Loucy (cell line): ENCODE results near the gene HSBP1L1.

Source experiments
- H2AFZ ChIP-seq: fragments of 200-600 bp; sonication (generic); 2 replicates; pipeline ENCODE4 v1.6.0; 2016; ENCODE audit warnings: antibody characterized with exemption, mild to moderate bottlenecking, low read length, moderate library complexity
- H3F3A ChIP-seq: fragments of 200-600 bp; 2 replicates; pipeline ENCODE4 v1.6.0; 2016; ENCODE audit warnings: antibody characterized with exemption, low read depth, mild to moderate bottlenecking
- H3K27me3 ChIP-seq: fragments of 200-600 bp; sonication (generic); 2 replicates; pipeline ENCODE4 v1.6.1; 2014; ENCODE audit warnings: low read length, mild to moderate bottlenecking; ENCODE audit not compliant: insufficient read depth, poor library complexity, severe bottlenecking
- H3K36me3 ChIP-seq: fragments of 200-600 bp; sonication (generic); 2 replicates; pipeline ENCODE4 v1.6.1; 2016; ENCODE audit warnings: low read length; ENCODE audit not compliant: insufficient read depth
- H3K4me1 ChIP-seq: fragments of 200-600 bp; sonication (generic); 2 replicates; pipeline ENCODE4 v1.5.1; 2014; ENCODE audit warnings: low read length, mild to moderate bottlenecking; ENCODE audit not compliant: insufficient read depth, poor library complexity, severe bottlenecking
- H3K4me2 ChIP-seq: fragments of 200-600 bp; sonication (generic); 2 replicates; pipeline ENCODE4 v1.6.0; 2014; ENCODE audit warnings: antibody characterized with exemption, low read length, low read depth, mild to moderate bottlenecking; ENCODE audit not compliant: poor library complexity, severe bottlenecking
- H3K4me3 ChIP-seq: fragments of 200-600 bp; sonication (generic); 2 replicates; pipeline ENCODE4 v1.5.1; 2014; ENCODE audit warnings: low read length, mild to moderate bottlenecking, mixed read lengths; ENCODE audit not compliant: poor library complexity, severe bottlenecking
- H3K79me2 ChIP-seq: fragments of 200-600 bp; sonication (generic); 2 replicates; pipeline ENCODE4 v1.6.1; 2014; ENCODE audit warnings: low read length; ENCODE audit not compliant: insufficient read depth
- H3K9ac ChIP-seq: fragments of 200-600 bp; sonication (generic); 2 replicates; pipeline ENCODE4 v1.6.0; 2014; ENCODE audit warnings: mild to moderate bottlenecking, low read depth, low read length, moderate library complexity; ENCODE audit not compliant: poor library complexity, severe bottlenecking
- H3K9me2 ChIP-seq: fragments of 200-600 bp; sonication (generic); replicated peaks from 2 replicates; pipeline ENCODE4 v1.6.1; 2016; ENCODE audit warnings: low read depth, low read length, mixed read lengths
- H3K9me3 ChIP-seq: fragments of 200-600 bp; sonication (generic); 2 replicates; pipeline ENCODE4 v1.6.1; 2014; ENCODE audit warnings: mild to moderate bottlenecking, antibody characterized with exemption, low read length, low read depth; ENCODE audit not compliant: insufficient read depth
- H4K20me1 ChIP-seq: fragments of 200-600 bp; sonication (generic); 2 replicates; pipeline ENCODE4 v1.6.0; 2014; ENCODE audit warnings: antibody characterized with exemption, low read length, mild to moderate bottlenecking; ENCODE audit not compliant: insufficient read depth, poor library complexity, severe bottlenecking
- CTCF ChIP-seq: fragments of 200-600 bp; sonication (generic); conservative IDR thresholded peaks from 2 replicates; pipeline ENCODE4 v1.5.1; 2014; ENCODE audit warnings: mild to moderate bottlenecking, antibody characterized with exemption, low read length
- EZH2phosphoT487 ChIP-seq: fragments of 200-600 bp; IDR thresholded peaks from 2 replicates; pipeline ENCODE4 v1.6.1; 2018; ENCODE audit warnings: antibody characterized with exemption, mild to moderate bottlenecking, moderate library complexity, borderline replicate concordance

HSBP1L1 gene

GRCh38 chr18:79943608-79944125 lies 20.8 kb upstream of the HSBP1L1 start:
- H3K9me2 ChIP-seq = no peaks in the 10 kb centered on the region
- H3K9me3 ChIP-seq = no peaks in the 10 kb centered on the region
- TF ChIP-seq CTCF (no peak), EZH2phosphoT487 (no peak)
- H3K4me2 ChIP-seq = peak overlapping the region; percentile 54
- H3F3A ChIP-seq = no peaks in the 10 kb centered on the region
- peaks cover 51% of the 10 kb centered on the region for H3K79me2 ChIP-seq
- H3K4me1 ChIP-seq = peaks cover 29% of the 10 kb centered on the region
- H3K27me3 ChIP-seq = no peaks in the 10 kb centered on the region
- H3K4me3 ChIP-seq = no peak overlapping the region
- H2AFZ ChIP-seq = no peak overlapping the region
- no peak overlapping the region for H3K9ac ChIP-seq
- peaks cover 17% of the 10 kb centered on the region; the same call in 1 of the 2 replicates for H3K36me3 ChIP-seq
- peaks cover 13% of the 10 kb centered on the region for H4K20me1 ChIP-seq

DNA sequence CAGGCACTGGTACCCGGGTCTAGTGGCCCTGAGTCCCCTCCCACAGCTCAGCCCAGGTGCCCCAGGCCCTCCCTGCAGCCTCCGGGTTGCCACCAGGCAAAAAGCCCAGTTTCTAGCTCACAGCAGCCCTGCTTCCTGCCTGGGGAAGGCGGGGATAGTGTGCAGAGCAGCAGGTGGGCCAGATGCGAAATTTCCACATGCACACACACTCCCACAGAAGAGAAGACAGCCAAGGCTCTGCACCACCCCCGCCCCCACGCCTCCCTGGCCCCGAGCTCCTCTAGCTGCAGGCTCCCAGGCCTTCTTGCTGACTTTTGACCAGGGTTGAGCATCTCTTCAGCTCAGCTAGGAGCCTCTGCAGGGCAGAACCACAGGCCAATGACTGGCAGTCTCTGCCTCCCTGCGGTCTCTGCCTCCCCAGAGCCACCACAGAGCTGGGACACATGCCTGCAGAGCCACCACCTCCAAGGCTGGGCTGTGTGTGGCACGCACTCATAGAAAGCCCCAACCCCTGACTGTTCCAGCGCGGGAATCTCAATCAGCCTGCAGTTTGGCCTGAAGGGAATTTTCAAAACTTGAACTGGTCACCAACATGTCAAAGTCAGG lies 20.2 kb upstream of the HSBP1L1 start:
- TF ChIP-seq EZH2phosphoT487 (no peak), CTCF (no peak)
- H3K9me2 ChIP-seq = no peaks in the 10 kb centered on the region
- peak overlapping the region; percentile 16 for H3K9ac ChIP-seq
- peak overlapping the region; percentile 54 for H3K4me2 ChIP-seq
- H4K20me1 ChIP-seq = peaks cover 13% of the 10 kb centered on the region
- peaks cover 34% of the 10 kb centered on the region for H3K4me1 ChIP-seq
- H3K4me3 ChIP-seq = no peak overlapping the region
- no peaks in the 10 kb centered on the region for H3F3A ChIP-seq
- H3K9me3 ChIP-seq = no peaks in the 10 kb centered on the region
- H3K36me3 ChIP-seq = peaks cover 17% of the 10 kb centered on the region; the same call in 1 of the 2 replicates
- H3K79me2 ChIP-seq = peaks cover 57% of the 10 kb centered on the region
- no peaks in the 10 kb centered on the region for H3K27me3 ChIP-seq
- no peak overlapping the region for H2AFZ ChIP-seq

- Histone ChIP-seq H3K36me3 (peaks cover 15% of the 10 kb centered on the region; the same call in 1 of the 2 replicates), H2AFZ (no peak overlapping the region), H3K4me3 (no peak overlapping the region), H4K20me1 (peaks cover 14% of the 10 kb centered on the region), H3K79me2 (peaks cover 62% of the 10 kb centered on the region), H3K9ac (peak overlapping the region; percentile 16), H3K4me2 (peak overlapping the region; percentile 54), H3K9me3 (no peaks in the 10 kb centered on the region), H3K4me1 (peaks cover 36% of the 10 kb centered on the region), H3F3A (no peaks in the 10 kb centered on the region), H3K27me3 (no peaks in the 10 kb centered on the region), H3K9me2 (no peaks in the 10 kb centered on the region)
- TF ChIP-seq EZH2phosphoT487 = no peak
- TF ChIP-seq CTCF = no peak
These were observed 19.7 kb upstream of the HSBP1L1 start for GRCh38 chr18:79944746-79945117.
